ENCODE data around the gene MMEL1. TPM values are rescaled to one million over a fixed set of nuclear protein-coding genes. Genes with fewer than 3 reads are reported as not detected.

Gene MMEL1
- total and polyA plus RNA-seq, 2 experiments from 2014 or later = 0.57 to 0.90 TPM

GRCh38 chr1:2564815-2565374 is 67.9 kb downstream of the MMEL1 start (continued):
- TF ChIP-seq, protein P1, sequence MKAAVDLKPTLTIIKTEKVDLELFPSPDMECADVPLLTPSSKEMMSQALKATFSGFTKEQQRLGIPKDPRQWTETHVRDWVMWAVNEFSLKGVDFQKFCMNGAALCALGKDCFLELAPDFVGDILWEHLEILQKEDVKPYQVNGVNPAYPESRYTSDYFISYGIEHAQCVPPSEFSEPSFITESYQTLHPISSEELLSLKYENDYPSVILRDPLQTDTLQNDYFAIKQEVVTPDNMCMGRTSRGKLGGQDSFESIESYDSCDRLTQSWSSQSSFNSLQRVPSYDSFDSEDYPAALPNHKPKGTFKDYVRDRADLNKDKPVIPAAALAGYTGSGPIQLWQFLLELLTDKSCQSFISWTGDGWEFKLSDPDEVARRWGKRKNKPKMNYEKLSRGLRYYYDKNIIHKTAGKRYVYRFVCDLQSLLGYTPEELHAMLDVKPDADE (IDR thresholded peaks at IDR 0.05) = no peak
- TF ChIP-seq EZH2phosphoT487 (IDR thresholded peaks at IDR 0.05; ENCODE audit: unreplicated experiment) (no peak), POLR2AphosphoS5 (IDR thresholded peaks at IDR 0.05; ENCODE audit: low read depth) (no peak), EZH2 (IDR thresholded peaks at IDR 0.05; ENCODE audit: low read depth, unreplicated experiment) (no peak), CTCF (conservative IDR thresholded peaks at IDR 0.05; ENCODE audit: low read depth in 2 of 2) (no peak)

DNA sequence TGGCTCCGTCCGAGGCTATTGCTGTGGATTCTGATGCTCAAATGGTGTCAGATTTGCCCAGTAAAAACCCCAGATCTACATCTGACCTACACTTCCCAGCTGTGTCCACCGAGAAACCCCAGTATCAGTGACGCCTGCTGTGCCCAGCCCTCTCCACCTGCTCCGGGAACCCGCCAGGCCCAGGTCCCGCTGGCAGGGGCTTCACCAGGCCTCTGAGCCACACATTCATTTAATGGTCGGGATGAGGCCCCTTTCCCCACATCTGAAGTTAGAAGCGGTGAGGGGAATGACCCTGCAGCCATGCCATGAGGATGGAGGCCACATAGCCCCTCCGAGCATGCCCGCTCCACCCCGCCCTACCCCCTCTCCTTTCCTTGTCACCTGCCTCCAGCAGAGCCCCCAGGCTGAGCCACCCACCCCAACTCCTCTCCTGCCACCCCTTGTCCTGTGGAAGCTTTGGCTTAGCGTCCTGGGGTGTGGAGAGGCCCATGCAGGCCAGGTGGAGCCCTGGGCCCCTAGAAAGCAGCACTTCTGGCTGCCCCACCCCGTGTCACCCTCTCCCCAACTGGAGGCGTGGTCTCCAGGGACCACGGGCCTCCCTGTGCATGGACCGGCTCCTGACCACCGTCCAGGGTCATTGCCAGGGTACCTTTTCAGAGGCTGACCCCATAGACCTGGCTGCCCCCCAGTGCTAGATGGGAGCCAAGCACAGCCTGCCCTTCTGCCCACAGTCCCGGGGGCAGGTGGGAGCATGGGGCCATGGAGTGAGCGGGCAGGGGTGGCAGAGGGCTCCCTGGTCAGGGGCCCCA is 68.6 kb downstream of the MMEL1 start:
- H3F3A ChIP-seq (replicated peaks; ENCODE audit: low read depth) = no peaks in the 10 kb centered on the region
- H3K27ac ChIP-seq (ENCODE audit: low read depth) = no peak overlapping the region
- no peak overlapping the region for H3K4me3 ChIP-seq
- H4K20me1 ChIP-seq (replicated peaks; ENCODE audit: insufficient read depth) = no peaks in the 10 kb centered on the region
- DNase-seq (ENCODE audit: low spot score) = no peak
- H3K27me3 ChIP-seq (ENCODE audit: insufficient read depth) = no peaks in the 10 kb centered on the region
- no peaks in the 10 kb centered on the region for H3K36me3 ChIP-seq (ENCODE audit: insufficient read depth)
- Mint-ChIP-seq H3K36me3 (ENCODE audit: low read depth) (no peaks in the 10 kb centered on the region; the same call in 2 of the 3 replicates), H3K9me3 (no peaks in the 10 kb centered on the region; the same call in 2 of the 3 replicates), H3K27ac (no peak overlapping the region), H3K4me1 (peaks cover 3% of the 10 kb centered on the region), H3K27me3 (ENCODE audit: insufficient read depth, low read depth, poor library complexity) (peaks cover 15% of the 10 kb centered on the region), H3K4me3 (no peak overlapping the region)
- no peaks in the 10 kb centered on the region for H3K4me1 ChIP-seq (ENCODE audit: insufficient read depth)
- no peaks in the 10 kb centered on the region for H3K9me2 ChIP-seq (ENCODE audit: insufficient read depth)
- TF ChIP-seq ZNF114 (CRISPR knock-in tag; IDR thresholded peaks at IDR 0.05) (no peak), EZH2phosphoT487 (IDR thresholded peaks at IDR 0.05; ENCODE audit: unreplicated experiment) (no peak), CREB1 (CRISPR knock-in tag; IDR thresholded peaks at IDR 0.05; ENCODE audit: low read depth) (no peak), STAT1 (IDR thresholded peaks at IDR 0.05; ENCODE audit: unreplicated experiment) (no peak), NANOG (IDR thresholded peaks at IDR 0.05; ENCODE audit: borderline replicate concordance) (no peak), POLR2AphosphoS5 (IDR thresholded peaks at IDR 0.05; ENCODE audit: low read depth) (no peak), JUNB (IDR thresholded peaks at IDR 0.05; ENCODE audit: unreplicated experiment) (no peak)
- TF ChIP-seq, protein P2, sequence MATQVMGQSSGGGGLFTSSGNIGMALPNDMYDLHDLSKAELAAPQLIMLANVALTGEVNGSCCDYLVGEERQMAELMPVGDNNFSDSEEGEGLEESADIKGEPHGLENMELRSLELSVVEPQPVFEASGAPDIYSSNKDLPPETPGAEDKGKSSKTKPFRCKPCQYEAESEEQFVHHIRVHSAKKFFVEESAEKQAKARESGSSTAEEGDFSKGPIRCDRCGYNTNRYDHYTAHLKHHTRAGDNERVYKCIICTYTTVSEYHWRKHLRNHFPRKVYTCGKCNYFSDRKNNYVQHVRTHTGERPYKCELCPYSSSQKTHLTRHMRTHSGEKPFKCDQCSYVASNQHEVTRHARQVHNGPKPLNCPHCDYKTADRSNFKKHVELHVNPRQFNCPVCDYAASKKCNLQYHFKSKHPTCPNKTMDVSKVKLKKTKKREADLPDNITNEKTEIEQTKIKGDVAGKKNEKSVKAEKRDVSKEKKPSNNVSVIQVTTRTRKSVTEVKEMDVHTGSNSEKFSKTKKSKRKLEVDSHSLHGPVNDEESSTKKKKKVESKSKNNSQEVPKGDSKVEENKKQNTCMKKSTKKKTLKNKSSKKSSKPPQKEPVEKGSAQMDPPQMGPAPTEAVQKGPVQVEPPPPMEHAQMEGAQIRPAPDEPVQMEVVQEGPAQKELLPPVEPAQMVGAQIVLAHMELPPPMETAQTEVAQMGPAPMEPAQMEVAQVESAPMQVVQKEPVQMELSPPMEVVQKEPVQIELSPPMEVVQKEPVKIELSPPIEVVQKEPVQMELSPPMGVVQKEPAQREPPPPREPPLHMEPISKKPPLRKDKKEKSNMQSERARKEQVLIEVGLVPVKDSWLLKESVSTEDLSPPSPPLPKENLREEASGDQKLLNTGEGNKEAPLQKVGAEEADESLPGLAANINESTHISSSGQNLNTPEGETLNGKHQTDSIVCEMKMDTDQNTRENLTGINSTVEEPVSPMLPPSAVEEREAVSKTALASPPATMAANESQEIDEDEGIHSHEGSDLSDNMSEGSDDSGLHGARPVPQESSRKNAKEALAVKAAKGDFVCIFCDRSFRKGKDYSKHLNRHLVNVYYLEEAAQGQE (IDR thresholded peaks at IDR 0.05; ENCODE audit: unreplicated experiment) = no peak
- H3K79me2 ChIP-seq (replicated peaks; ENCODE audit: insufficient read depth) = no peaks in the 10 kb centered on the region
- no peak for ATAC-seq
- H3K4me2 ChIP-seq = no peak overlapping the region
- H2AFZ ChIP-seq = no peak overlapping the region

Measured in GM23338 (cell line).